GM12891 (cell line): ENCODE data around the gene ZFP42.

Source experiments
- PAX5 ChIP-seq: IDR thresholded peaks from 2 replicates; pipeline ENCODE4 v1.6.1; 2011; ENCODE audit warnings: low read length, moderate library complexity, mild to moderate bottlenecking; ENCODE audit not compliant: insufficient read depth, severe bottlenecking
- POLR2A ChIP-seq: IDR thresholded peaks from 2 replicates; pipeline ENCODE4 v1.6.1; 2011; ENCODE audit warnings: low read depth, low read length, control low read depth
- POLR2AphosphoS5 ChIP-seq: IDR thresholded peaks from 2 replicates; pipeline ENCODE4 v1.6.1; 2011; ENCODE audit warnings: low read depth, low read length, control low read depth
- POU2F2 ChIP-seq: IDR thresholded peaks from 2 replicates; pipeline ENCODE4 v1.6.1; 2011; ENCODE audit warnings: low read depth, mild to moderate bottlenecking, control low read depth, low read length, moderate library complexity
- SPI1 ChIP-seq: IDR thresholded peaks from 2 replicates; pipeline ENCODE4 v1.6.1; 2011; ENCODE audit warnings: low read depth, low read length, control low read depth
- TAF1 ChIP-seq: IDR thresholded peaks from 2 replicates; pipeline ENCODE4 v1.6.1; 2011; ENCODE audit warnings: low read depth, low read length, control low read depth

- no peak for TF ChIP-seq POLR2A
- TF ChIP-seq TAF1: no peak
- no peak for TF ChIP-seq POLR2AphosphoS5
- TF ChIP-seq SPI1: no peak
- TF ChIP-seq POU2F2: no peak
- TF ChIP-seq PAX5: no peak
Measured at GRCh38 chr4:188002751-188003150, 7.2 kb downstream of the ZFP42 start.
